ENCODE data around the gene PRELID3B.
A peak's percentile ranks its signal among the peaks of the same experiment; 100 is the strongest.

Gene PRELID3B

GRCh38 chr20:59042151-59042795 lies at the start of gene PRELID3B:
PRELID3B (minus strand) TSS chr20:59042786; CDS start chr20:59042730, 56 bp downstream.
- DNase-seq (ENCODE audit: low read depth) = no peak

- peak; percentile 47 for DNase-seq (ENCODE audit: low read depth)
These were observed 45.3 kb upstream of the PRELID3B start for GRCh38 chr20:59087829-59088433.

GRCh38 chr20:59086923-59087322 lies 44.3 kb upstream of the PRELID3B start:
- no peak for DNase-seq (ENCODE audit: low read depth)

DNA sequence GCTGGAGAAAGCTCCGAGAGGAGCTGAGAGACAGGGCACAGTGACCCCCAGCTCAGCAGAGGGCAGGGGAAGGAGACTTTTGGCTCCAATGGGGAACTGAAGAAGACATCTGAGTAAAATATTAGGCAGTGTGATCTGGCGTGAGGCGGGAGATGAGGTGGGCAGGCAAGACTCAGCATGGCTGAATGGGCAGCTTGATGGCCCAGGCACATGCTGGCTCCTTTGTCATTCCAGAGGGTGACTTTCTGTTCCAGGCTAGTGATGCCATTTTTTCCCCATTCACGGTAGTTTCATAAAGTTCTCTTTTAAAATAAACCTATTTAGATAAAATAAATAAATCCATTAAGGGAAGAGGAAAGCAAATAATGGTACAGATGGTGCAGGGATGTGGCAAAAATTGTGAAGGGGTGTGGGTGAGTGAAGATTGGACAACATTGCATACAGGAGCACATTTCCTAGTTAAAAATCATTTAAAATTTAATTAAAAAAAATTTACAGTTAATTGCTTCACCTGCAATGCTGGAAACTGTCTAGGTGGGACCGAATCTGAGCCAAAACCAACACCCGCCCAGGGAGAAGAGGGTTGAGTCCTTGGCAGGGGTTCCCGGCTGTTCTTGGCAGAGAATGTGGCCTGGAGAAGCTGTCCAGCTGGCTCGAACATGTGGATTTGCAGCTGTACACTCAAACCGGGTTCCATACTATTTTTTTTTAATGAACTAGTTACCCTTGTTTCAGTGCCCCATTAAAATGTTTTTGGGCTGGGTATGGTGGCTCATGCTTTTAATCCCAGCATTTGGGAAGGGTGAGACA lies 41.7 kb upstream of the PRELID3B start:
- DNase-seq (ENCODE audit: low read depth) = no peak

DNA sequence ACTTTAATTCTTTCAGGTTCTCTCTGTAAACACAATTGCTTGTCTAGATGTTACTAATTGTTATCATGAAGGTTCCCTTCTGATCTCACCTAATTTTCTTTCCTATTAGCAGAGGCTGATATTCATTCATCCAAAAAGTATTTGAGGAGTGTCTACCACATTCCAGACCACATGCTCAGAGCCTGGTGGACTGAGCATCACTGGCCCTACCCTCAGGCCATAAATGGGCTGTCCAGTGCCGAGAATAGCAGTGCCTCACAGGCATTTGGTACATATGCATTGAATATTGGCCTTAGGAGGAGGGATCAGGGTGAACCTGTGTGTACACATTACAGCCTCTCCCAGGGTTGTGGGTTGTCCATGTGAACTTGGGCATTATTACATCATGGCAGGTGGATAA lies 40.4 kb upstream of the PRELID3B start:
- DNase-seq (ENCODE audit: low read depth) = peak; percentile 85

DNA sequence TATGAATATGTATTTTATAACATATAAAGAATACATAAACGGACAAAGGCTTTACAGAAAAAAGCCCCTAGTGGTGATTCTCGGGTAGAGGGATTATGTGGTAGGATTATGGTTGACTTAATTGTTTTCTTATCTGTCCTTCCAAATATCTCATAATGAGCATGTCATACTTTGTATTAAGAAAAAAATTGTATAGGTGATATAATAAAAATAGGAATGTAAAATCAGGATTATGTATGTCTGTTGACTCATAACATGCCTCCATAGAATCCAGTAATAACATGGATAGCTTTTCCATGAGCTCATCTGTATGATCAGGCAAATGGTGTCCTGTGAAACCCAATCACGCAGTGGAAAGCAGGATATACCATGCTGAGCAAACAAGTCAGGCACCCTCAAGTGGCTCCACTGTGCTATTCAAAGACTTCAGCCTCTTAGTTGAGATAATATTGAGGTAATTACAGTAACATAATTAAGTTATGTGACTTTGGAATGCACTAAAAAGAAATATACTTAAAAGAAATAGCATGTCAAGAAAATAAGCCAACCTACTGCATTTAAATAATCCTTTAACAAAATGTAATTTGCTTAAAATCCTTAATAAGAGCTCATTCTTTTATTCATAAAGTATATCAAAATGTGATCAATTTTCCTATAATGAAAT lies 39.6 kb upstream of the PRELID3B start:
- peak; percentile 72 for DNase-seq (ENCODE audit: low read depth)

DNA sequence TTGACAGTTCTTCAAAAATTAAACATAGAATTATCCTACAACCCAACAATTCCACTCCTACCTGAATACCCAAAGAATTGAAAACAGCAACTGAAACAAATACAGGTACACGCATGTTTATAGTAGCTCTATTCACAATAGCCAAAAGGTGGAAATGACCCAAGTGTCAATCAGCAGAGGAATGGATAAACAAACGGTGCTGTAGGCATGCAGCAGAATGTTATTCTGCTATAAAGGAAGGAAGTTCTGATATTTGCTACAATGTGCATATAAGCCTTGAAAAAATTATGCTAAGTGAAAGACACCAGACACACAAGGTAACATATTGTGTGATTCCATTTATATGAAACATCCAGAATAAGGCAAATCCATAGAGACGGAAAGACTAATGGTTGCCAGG lies 38.5 kb upstream of the PRELID3B start:
- no peak for DNase-seq (ENCODE audit: low read depth)

- no peak for DNase-seq (ENCODE audit: low read depth)
These were observed 35.6 kb upstream of the PRELID3B start for GRCh38 chr20:59078231-59078630.

GRCh38 chr20:59077705-59078104 lies 35.1 kb upstream of the PRELID3B start:
- DNase-seq (ENCODE audit: low read depth) = no peak

DNA sequence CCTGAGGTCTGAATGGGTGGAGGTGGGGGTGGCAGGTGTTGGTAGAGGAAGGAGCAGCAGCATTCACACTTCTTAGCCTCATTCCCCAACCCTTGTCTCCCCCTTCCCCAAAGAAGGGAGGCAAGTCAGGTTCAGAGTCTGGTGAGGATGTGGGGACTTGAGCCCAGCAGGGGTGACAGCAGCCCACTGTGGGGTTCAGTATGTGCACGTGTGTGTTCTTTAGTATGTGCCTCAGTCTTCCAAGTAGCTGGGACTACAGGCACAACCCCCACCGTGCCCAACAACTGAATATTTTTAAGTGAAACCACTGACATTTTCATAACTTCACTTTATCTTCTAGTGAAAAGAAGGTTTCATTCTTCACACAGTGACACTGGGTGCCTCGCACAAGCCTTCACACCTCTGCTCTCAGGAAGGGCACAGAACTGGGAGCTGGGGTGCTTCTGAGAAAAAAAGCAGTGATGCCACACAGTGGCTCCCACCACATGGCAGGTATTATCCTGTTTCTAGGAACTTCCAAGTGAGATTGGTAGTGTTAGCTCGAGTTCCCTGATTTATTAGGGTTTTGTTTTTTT lies 33.4 kb upstream of the PRELID3B start:
- no peak for DNase-seq (ENCODE audit: low read depth)

DNA sequence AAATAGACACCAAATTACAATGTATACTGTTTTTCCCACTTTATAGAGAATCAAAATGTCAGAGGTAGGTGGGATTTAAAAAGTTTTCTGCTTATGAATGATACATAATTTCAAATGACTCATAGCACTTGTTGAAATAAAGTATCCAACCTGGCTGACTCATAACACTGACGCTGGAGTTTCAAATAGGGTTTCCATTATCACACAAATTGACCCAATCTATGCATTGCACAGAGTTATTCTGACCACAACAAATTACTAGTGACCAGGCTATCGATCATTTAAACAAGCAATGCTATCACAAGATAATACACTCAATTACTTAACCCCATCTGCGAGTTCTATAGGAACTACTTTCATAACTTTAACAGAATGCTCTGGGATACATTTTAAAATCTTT lies 31.9 kb upstream of the PRELID3B start:
- DNase-seq (ENCODE audit: low read depth) = no peak

DNA sequence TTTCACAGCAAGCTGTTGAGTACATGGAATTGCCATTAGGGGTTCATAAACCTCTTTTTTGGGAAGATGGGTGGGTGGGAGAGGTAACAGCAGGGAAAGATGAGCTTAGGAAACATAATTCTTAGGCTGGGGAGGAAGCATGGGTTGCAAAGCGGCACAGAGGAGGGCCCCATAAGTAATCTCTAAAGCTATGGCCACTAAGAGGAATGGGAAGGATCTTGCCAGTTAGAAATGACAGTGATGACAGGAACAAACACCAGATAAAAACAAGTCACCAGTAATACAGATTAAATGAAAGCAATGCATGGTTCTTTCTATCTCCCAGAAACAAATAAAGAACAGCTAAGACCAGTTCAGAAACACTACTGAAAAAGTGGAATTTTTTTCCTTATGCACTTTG lies 31.0 kb upstream of the PRELID3B start:
- DNase-seq (ENCODE audit: low read depth) = no peak

GRCh38 chr20:59071216-59071615 lies 28.6 kb upstream of the PRELID3B start:
- DNase-seq (ENCODE audit: low read depth) = no peak

DNA sequence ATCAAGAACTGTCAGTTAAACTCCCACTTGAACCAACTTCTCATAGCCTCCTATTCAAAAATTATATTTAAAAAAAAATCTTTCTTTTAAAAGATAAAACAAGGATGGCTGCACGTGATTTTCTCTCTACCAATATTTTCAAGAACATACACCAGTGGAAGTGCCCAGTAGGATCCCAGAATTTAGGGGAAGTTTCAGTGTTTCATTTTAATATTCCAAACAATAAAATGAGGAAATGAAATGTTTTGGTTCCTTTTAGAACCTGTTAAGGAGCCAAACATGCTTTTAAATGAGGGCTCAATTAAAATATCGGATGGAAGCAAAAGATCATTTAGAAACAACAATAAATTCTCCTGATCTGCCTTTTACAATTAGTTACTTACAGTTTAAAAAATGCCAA lies 26.4 kb upstream of the PRELID3B start:
- DNase-seq (ENCODE audit: low read depth) = no peak

GRCh38 chr20:59068534-59068933 lies 25.9 kb upstream of the PRELID3B start:
- DNase-seq (ENCODE audit: low read depth) = no peak

GRCh38 chr20:59064214-59064722 lies 21.7 kb upstream of the PRELID3B start:
- DNase-seq (ENCODE audit: low read depth) = no peak

DNA sequence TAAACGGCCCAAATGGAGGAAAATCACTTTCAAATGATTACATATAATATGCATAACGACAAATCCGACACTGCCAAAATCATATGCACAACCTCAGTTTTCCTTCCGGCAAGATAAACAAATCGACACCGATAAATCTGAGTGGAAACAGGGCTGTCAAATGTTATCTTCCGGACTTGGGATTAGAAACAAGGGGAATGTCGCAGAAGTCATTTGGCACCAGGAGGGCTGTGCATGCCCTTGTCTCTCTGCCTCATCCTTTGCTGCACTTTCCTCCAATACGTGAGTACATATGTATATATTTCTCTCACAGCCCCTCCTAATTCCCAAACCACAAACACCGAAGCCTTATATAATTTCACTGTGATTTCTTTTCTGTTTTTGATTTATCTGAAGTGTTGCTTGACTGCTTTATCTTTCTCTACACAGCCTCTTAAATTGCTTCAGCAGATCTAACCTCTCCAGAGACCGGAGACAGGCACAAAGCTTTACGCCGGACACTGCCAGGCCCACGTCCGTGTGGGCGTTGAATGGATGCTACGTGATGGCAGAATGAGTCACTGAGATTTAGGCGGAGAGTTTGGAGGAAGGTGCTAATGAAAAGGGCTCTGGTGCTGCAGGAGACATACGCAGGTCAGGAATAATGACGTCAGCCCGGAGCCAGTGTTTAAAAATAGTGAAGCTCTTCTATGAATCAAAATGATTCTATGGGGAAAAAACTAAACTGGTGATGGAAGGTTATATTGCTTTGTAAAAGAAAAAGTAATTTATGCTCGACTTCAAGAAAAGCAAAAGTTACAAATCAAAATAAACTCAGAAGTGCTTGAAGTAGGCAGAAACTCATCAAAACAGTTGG lies 21.0 kb upstream of the PRELID3B start:
- no peak for DNase-seq (ENCODE audit: low read depth)

DNA sequence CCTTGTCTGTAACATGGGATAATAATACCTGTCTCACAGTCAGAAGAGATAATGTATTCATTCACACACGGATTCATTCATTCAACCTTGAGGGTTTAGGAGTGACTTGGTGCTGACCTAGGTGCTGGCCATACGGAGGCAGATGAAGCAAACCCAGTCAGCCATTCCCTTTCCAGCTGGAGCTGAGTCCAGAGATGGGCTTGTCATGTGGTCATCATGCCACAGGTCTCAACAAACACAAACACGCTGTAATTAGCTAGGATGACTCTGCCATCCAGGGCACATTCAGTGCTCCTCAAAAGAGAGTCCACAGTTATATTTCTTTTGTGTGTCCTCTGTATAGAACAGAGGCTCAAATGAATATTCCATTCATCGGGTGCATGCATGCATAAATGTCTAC lies 19.5 kb upstream of the PRELID3B start:
- DNase-seq (ENCODE audit: low read depth) = no peak

GRCh38 chr20:59055302-59055701 lies 12.7 kb upstream of the PRELID3B start:
- DNase-seq (ENCODE audit: low read depth) = no peak

GRCh38 chr20:59051666-59052185 lies 9.1 kb upstream of the PRELID3B start:
- DNase-seq (ENCODE audit: low read depth) = no peak

GRCh38 chr20:59050437-59050836 lies 7.9 kb upstream of the PRELID3B start:
- no peak for DNase-seq (ENCODE audit: low read depth)
